Gastrocnemius medialis (tissue), 4 donors: ENCODE data around the gene RASGRP3.

Experiments
- POLR2A ChIP-seq, 2 donors: fragments of 450-650 bp; IDR thresholded peaks; one replicate each; pipeline ENCODE4 v1.6.1; 2017; ENCODE audit warnings: antibody characterized with exemption in 2 of 2, mild to moderate bottlenecking in 2 of 2, moderate library complexity in 2 of 2
- TF ChIP-seq, protein P1 (sequence below), 5 experiments: fragments of 450-650 bp in 3 of 5; fragments of 200-600 bp in 2 of 5; sonication (generic) in 2 of 5; IDR thresholded peaks in 4 of 5; conservative IDR thresholded peaks in 1 of 5; 1 replicate in 4 of 5; 2 replicates in 1 of 5; pipeline ENCODE4 v1.5.1; 2016 to 2019; ENCODE audit warnings: antibody characterized with exemption in 5 of 5, mild to moderate bottlenecking in 3 of 5, moderate library complexity in 3 of 5

DNA sequence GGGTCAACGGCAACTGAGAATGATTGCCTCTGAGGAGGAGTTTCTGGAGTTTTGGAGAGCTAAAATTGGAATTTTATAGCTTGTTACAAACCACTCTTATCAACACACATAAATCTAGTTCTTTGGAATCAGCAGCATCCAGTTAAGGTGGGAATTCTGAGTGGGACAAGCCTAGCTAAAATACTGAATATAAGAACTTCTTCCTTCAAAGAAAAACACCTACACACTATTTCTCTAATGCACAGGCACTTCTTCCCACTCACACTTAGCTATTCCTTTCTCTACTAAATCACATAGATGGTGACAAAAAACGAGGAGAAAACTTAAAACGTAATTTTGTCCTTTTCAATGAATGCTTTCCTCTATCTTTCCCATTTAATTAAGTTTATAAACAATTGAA is 79.2 kb downstream of the RASGRP3 start:
- TF ChIP-seq, protein P1, sequence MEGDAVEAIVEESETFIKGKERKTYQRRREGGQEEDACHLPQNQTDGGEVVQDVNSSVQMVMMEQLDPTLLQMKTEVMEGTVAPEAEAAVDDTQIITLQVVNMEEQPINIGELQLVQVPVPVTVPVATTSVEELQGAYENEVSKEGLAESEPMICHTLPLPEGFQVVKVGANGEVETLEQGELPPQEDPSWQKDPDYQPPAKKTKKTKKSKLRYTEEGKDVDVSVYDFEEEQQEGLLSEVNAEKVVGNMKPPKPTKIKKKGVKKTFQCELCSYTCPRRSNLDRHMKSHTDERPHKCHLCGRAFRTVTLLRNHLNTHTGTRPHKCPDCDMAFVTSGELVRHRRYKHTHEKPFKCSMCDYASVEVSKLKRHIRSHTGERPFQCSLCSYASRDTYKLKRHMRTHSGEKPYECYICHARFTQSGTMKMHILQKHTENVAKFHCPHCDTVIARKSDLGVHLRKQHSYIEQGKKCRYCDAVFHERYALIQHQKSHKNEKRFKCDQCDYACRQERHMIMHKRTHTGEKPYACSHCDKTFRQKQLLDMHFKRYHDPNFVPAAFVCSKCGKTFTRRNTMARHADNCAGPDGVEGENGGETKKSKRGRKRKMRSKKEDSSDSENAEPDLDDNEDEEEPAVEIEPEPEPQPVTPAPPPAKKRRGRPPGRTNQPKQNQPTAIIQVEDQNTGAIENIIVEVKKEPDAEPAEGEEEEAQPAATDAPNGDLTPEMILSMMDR (IDR thresholded peaks at IDR 0.05 in 4 of 5, conservative IDR thresholded peaks at IDR 0.05 in 1 of 5) = no peak
- no peak for TF ChIP-seq POLR2A (IDR thresholded peaks at IDR 0.05)
